Measurements from ENCODE around the gene CSRP3. TPM values are rescaled to one million over a fixed set of nuclear protein-coding genes. Genes with fewer than 3 reads are reported as not detected.

Gene CSRP3
- polyA plus RNA-seq (ENCODE audit: insufficient read length in 4 of 4): under 1 TPM in 1 of 4 donors, not detected in 3; 0.13 TPM

GRCh38 chr11:19201737-19202605, at the start of gene CSRP3:
TSS of gene CSRP3 (minus strand) at chr11:19201983. CDS start at chr11:19192448, 9,535 bp downstream.
- no peak for DNase-seq (ENCODE audit: low read depth in 4 of 4, low spot score in 2 of 4)

GRCh38 chr11:19251577-19251976, 49.8 kb upstream of the CSRP3 start:
- no peak for DNase-seq (ENCODE audit: low read depth in 4 of 4, low spot score in 2 of 4)

GRCh38 chr11:19246816-19247215, 45.0 kb upstream of the CSRP3 start:
- DNase-seq (ENCODE audit: low read depth in 4 of 4, low spot score in 2 of 4): no peak

- DNase-seq (ENCODE audit: low read depth in 4 of 4, low spot score in 2 of 4): no peak
These were observed 43.6 kb upstream of the CSRP3 start for GRCh38 chr11:19245351-19245750.

GRCh38 chr11:19244621-19245020, 42.8 kb upstream of the CSRP3 start:
- DNase-seq (ENCODE audit: low read depth in 4 of 4, low spot score in 2 of 4): no peak

- no peak for DNase-seq (ENCODE audit: low read depth in 4 of 4, low spot score in 2 of 4)
These were observed 42.3 kb upstream of the CSRP3 start for GRCh38 chr11:19244084-19244483.

- DNase-seq (ENCODE audit: low read depth in 4 of 4, low spot score in 2 of 4): no peak
These were observed 41.8 kb upstream of the CSRP3 start for GRCh38 chr11:19243613-19244012.

- no peak for DNase-seq (ENCODE audit: low read depth in 4 of 4, low spot score in 2 of 4)
These were observed 41.4 kb upstream of the CSRP3 start for GRCh38 chr11:19243143-19243542.

- no peak for DNase-seq (ENCODE audit: low read depth in 4 of 4, low spot score in 2 of 4)
These were observed 40.6 kb upstream of the CSRP3 start for GRCh38 chr11:19242179-19242932.

- peak in 1 of 4 donors; percentile 9 for DNase-seq (ENCODE audit: low read depth in 4 of 4, low spot score in 2 of 4)
These were observed 39.7 kb upstream of the CSRP3 start for GRCh38 chr11:19241260-19242178.

- peak; percentile 81 to 94 (median 88) for DNase-seq (ENCODE audit: low read depth in 4 of 4, low spot score in 2 of 4)
These were observed 38.9 kb upstream of the CSRP3 start, which contains the start of gene E2F8 for GRCh38 chr11:19240420-19241259. TSS of gene E2F8 (minus strand) at chr11:19240945. CDS start at chr11:19240121, 824 bp downstream.

- no peak for DNase-seq (ENCODE audit: low read depth in 4 of 4, low spot score in 2 of 4)
These were observed 37.3 kb upstream of the CSRP3 start for GRCh38 chr11:19239039-19239438.

- no peak for DNase-seq (ENCODE audit: low read depth in 4 of 4, low spot score in 2 of 4)
These were observed 36.0 kb upstream of the CSRP3 start for GRCh38 chr11:19237813-19238212.

- DNase-seq (ENCODE audit: low read depth in 4 of 4, low spot score in 2 of 4): no peak
These were observed 35.6 kb upstream of the CSRP3 start for GRCh38 chr11:19237381-19237780.

- no peak for DNase-seq (ENCODE audit: low read depth in 4 of 4, low spot score in 2 of 4)
These were observed 32.5 kb upstream of the CSRP3 start for GRCh38 chr11:19234231-19234817.

GRCh38 chr11:19232910-19233503, 31.2 kb upstream of the CSRP3 start:
- no peak for DNase-seq (ENCODE audit: low read depth in 4 of 4, low spot score in 2 of 4)

- DNase-seq (ENCODE audit: low read depth in 4 of 4, low spot score in 2 of 4): no peak
These were observed 27.9 kb upstream of the CSRP3 start for GRCh38 chr11:19229671-19230070.

- no peak for DNase-seq (ENCODE audit: low read depth in 4 of 4, low spot score in 2 of 4)
These were observed 27.2 kb upstream of the CSRP3 start for GRCh38 chr11:19228968-19229367.
